IMR-90 (cell line): ENCODE data around the gene CNBD2.

Experiments used
- BHLHE40 ChIP-seq: fragments of 150-350 bp; IDR thresholded peaks from 2 replicates; pipeline ENCODE4 v1.6.1; 2016; ENCODE audit warnings: mild to moderate bottlenecking, low read depth, low read length
- CEBPB ChIP-seq: IDR thresholded peaks from 2 replicates; pipeline ENCODE4 v1.6.1; 2012; ENCODE audit warnings: low read depth, low read length, improper control_type of control experiment
- CHD1 ChIP-seq: IDR thresholded peaks from 2 replicates; pipeline ENCODE4 v1.6.1; 2012; ENCODE audit warnings: low read depth, low read length, improper control_type of control experiment
- CTCF ChIP-seq: conservative IDR thresholded peaks from 2 replicates; pipeline ENCODE4 v1.5.1; 2012; ENCODE audit warnings: mild to moderate bottlenecking, low read depth, low read length, improper control_type of control experiment
- ELK1 ChIP-seq: fragments of 150-350 bp; IDR thresholded peaks from 2 replicates; pipeline ENCODE4 v1.6.1; 2016; ENCODE audit warnings: low read depth, mild to moderate bottlenecking, low read length, moderate library complexity, borderline replicate concordance
- FOS ChIP-seq: fragments of 150-350 bp; IDR thresholded peaks from 2 replicates; pipeline ENCODE4 v1.6.1; 2016; ENCODE audit warnings: low read depth, low read length
- MAFK ChIP-seq: IDR thresholded peaks from 2 replicates; pipeline ENCODE4 v1.6.1; 2012; ENCODE audit warnings: low read depth, low read length, improper control_type of control experiment
- MXI1 ChIP-seq: IDR thresholded peaks from 2 replicates; pipeline ENCODE4 v1.6.1; 2012; ENCODE audit warnings: low read depth, mild to moderate bottlenecking, low read length, moderate library complexity, borderline replicate concordance
- POLR2A ChIP-seq: IDR thresholded peaks from 2 replicates; pipeline ENCODE4 v1.6.1; 2012; ENCODE audit warnings: mild to moderate bottlenecking, low read depth, low read length
- RAD21 ChIP-seq: IDR thresholded peaks from 2 replicates; pipeline ENCODE4 v1.6.1; 2012; ENCODE audit warnings: low read length, improper control_type of control experiment
- RCOR1 ChIP-seq: IDR thresholded peaks from 2 replicates; pipeline ENCODE4 v1.6.1; 2012; ENCODE audit warnings: mild to moderate bottlenecking, low read length, improper control_type of control experiment; ENCODE audit not compliant: insufficient replicate concordance
- RFX5 ChIP-seq: IDR thresholded peaks from 2 replicates; pipeline ENCODE4 v1.8.0; 2012; ENCODE audit warnings: low read depth, mild to moderate bottlenecking, low read length, moderate library complexity
- SMC3 ChIP-seq: fragments of 150-350 bp; IDR thresholded peaks from 2 replicates; pipeline ENCODE4 v1.6.1; 2016; ENCODE audit warnings: low read depth, mild to moderate bottlenecking, antibody characterized with exemption, low read length, moderate library complexity

DNA sequence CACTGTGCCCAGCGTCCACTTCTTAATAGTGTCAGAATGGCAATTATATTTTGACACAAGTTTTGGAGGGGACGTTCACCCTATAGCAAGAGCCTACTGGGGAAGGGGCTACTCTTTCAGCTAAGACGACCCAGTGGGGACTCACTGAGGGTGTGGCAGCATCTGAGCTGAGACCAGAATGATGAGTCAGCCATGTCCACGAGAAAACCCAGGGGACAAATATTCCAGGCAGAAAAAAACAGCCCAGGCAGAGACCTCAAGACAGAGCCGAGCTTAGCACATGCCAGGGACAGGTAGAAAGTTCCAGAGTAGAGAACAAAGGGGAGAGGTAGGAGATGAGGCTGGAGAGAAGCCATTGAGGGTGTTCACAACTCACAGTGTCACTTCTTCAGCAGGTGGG, 11.2 kb downstream of the CNBD2 start:
- TF ChIP-seq CTCF (no peak), RCOR1 (no peak), CEBPB (no peak), SMC3 (no peak), POLR2A (no peak), ELK1 (no peak), RAD21 (no peak), RFX5 (no peak), MAFK (no peak), MXI1 (no peak), BHLHE40 (no peak), CHD1 (no peak), FOS (no peak)
